ENCODE results near the gene EPB41L1.

Gene EPB41L1

DNA sequence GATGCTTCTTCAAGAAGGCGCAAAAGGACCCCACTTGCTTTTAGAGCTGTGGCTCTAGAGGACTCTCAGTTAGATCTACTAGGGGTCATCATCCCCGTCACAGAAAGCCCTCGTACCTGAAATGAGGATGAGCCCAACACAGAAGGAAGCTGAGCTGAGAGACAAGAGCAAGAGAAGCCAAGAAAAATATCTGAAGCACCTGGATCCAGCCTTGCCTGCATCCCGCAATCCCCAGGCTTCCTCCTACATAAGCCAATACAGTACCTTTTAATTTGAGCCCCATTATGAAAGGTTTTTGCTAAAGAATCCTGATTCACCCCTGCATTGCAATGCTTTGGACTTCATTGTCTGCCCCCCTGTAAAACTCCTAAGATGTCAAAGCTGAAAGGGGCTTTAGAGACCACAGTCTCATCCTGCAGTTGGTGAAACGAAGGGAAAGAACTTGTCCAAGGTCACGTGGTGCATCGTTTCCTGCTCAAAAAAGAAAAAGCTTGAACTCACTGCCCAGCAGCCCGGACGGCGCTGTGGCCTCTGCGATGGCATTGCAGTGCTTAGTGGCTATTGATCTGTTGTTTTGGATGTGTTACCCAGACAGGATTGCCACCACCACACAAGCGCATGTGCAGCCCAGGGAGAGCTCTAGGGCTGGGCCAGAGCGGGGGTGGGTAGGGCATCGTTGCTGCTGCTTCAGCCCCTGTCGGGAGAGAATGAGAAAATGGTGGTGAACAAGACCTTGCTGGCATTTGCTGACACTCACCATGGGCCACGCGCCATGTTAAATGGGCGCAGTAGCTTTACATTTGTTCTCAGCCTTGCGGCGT, 110.1 kb downstream of the EPB41L1 start:
- H3K27ac ChIP-seq (ENCODE audit: extremely low read depth, low read depth, low read length), result no peak overlapping the region
- no peaks in the 10 kb centered on the region for H3K4me1 ChIP-seq (ENCODE audit: control insufficient read depth, insufficient read depth, low read length)
- TF ChIP-seq ZNF664 (tag by site-specific recombination; IDR thresholded peaks at IDR 0.05), result no peak
- ChIA-PET POLR2A (no interaction called here), CTCF (interaction anchor here (1.1 kb wide), 1 partner anchor 175 kb away, joined by 5 read pairs; no protein-coding TSS in a partner anchor)
- H3K9me3 ChIP-seq (ENCODE audit: control insufficient read depth, insufficient read depth, low read depth, low read length), result no peaks in the 10 kb centered on the region
- H3K36me3 ChIP-seq (ENCODE audit: control insufficient read depth in 2 of 2, insufficient read depth in 1 of 2, low read length in 2 of 2), result no peaks in the 10 kb centered on the region
- no peak overlapping the region for H3K4me3 ChIP-seq (ENCODE audit: low read depth, low read length)

- POLR2A ChIA-PET, result no interaction called here
- H3K27ac ChIP-seq (ENCODE audit: extremely low read depth, low read depth, low read length), result no peak overlapping the region
- no peak overlapping the region for H3K4me3 ChIP-seq (ENCODE audit: low read depth, low read length)
- no peaks in the 10 kb centered on the region for H3K36me3 ChIP-seq (ENCODE audit: control insufficient read depth in 2 of 2, insufficient read depth in 1 of 2, low read length in 2 of 2)
- no peaks in the 10 kb centered on the region for H3K4me1 ChIP-seq (ENCODE audit: control insufficient read depth, insufficient read depth, low read length)
- TF ChIP-seq ZNF132 (tag by site-specific recombination; IDR thresholded peaks at IDR 0.05; ENCODE audit: borderline replicate concordance) (no peak), ZNF549 (tag by site-specific recombination; IDR thresholded peaks at IDR 0.05) (no peak), ZNF155 (tag by site-specific recombination; IDR thresholded peaks at IDR 0.05) (no peak), EGR2 (tag by site-specific recombination; IDR thresholded peaks at IDR 0.05; ENCODE audit: low read depth) (no peak), SCRT2 (tag by site-specific recombination; IDR thresholded peaks at IDR 0.05) (no peak), ZNF623 (tag by site-specific recombination; IDR thresholded peaks at IDR 0.05) (no peak), ZNF76 (tag by site-specific recombination; IDR thresholded peaks at IDR 0.05; ENCODE audit: borderline replicate concordance, low read depth) (no peak), ZNF530 (tag by site-specific recombination; IDR thresholded peaks at IDR 0.05; ENCODE audit: low read depth) (no peak), ZNF114 (tag by site-specific recombination; IDR thresholded peaks at IDR 0.05) (no peak), ZNF121 (tag by site-specific recombination; IDR thresholded peaks at IDR 0.05) (no peak), KLF10 (tag by site-specific recombination; IDR thresholded peaks at IDR 0.05) (no peak), ZNF221 (tag by site-specific recombination; IDR thresholded peaks at IDR 0.05; ENCODE audit: borderline replicate concordance) (no peak)
- TF ChIP-seq, protein P1, sequence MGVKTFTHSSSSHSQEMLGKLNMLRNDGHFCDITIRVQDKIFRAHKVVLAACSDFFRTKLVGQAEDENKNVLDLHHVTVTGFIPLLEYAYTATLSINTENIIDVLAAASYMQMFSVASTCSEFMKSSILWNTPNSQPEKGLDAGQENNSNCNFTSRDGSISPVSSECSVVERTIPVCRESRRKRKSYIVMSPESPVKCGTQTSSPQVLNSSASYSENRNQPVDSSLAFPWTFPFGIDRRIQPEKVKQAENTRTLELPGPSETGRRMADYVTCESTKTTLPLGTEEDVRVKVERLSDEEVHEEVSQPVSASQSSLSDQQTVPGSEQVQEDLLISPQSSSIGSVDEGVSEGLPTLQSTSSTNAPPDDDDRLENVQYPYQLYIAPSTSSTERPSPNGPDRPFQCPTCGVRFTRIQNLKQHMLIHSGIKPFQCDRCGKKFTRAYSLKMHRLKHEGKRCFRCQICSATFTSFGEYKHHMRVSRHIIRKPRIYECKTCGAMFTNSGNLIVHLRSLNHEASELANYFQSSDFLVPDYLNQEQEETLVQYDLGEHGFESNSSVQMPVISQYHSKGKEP (tag by site-specific recombination; IDR thresholded peaks at IDR 0.05), result no peak
- CTCF ChIA-PET, result no interaction called here
- no peaks in the 10 kb centered on the region for H3K9me3 ChIP-seq (ENCODE audit: control insufficient read depth, insufficient read depth, low read depth, low read length)
These were observed 111.6 kb downstream of the EPB41L1 start for GRCh38 chr20:36266189-36266588.

GRCh38 chr20:36267605-36268381, 113.3 kb downstream of the EPB41L1 start:
- Histone ChIP-seq H3K4me3 (ENCODE audit: low read depth, low read length) (no peak overlapping the region), H3K9me3 (ENCODE audit: control insufficient read depth, insufficient read depth, low read depth, low read length) (no peaks in the 10 kb centered on the region), H3K36me3 (ENCODE audit: control insufficient read depth in 2 of 2, insufficient read depth in 1 of 2, low read length in 2 of 2) (no peaks in the 10 kb centered on the region), H3K27ac (ENCODE audit: extremely low read depth, low read depth, low read length) (no peak overlapping the region), H3K4me1 (ENCODE audit: control insufficient read depth, insufficient read depth, low read length) (no peaks in the 10 kb centered on the region)
- ChIA-PET POLR2A (no interaction called here), CTCF (interaction anchor here (0.6 to 1.7 kb wide), 5 partner anchors 11 to 313 kb away, joined by 3 to 5 read pairs (median 3); no protein-coding TSS in a partner anchor)
- TF ChIP-seq EGR2 (tag by site-specific recombination; IDR thresholded peaks at IDR 0.05; ENCODE audit: low read depth), result peak; percentile 97
- no peak for TF ChIP-seq ZNF777 (tag by site-specific recombination; IDR thresholded peaks at IDR 0.05; ENCODE audit: borderline replicate concordance)
- peak; percentile 97 for TF ChIP-seq ZFHX2 (tag by site-specific recombination; conservative IDR thresholded peaks at IDR 0.05)
